Stomach (tissue), 9 donors: Measurements from ENCODE around the gene SUPT4H1. TPM values are rescaled to one million over a fixed set of nuclear protein-coding genes. Genes with fewer than 3 reads are reported as not detected.

Experiments used
- DNase-seq, 2 donors: peaks; one replicate each; pipeline versions ENCODE4 v3.0.0 to v3.0.0-alpha.2; 2013 to 2019
- H3K27ac ChIP-seq, 5 donors: fragments of 200-600 bp in 4 of 5; sonication (generic) in 4 of 5; one replicate each; pipeline ENCODE4 v1.5.1; 2013 to 2019; ENCODE audit warnings: mild to moderate bottlenecking in 1 of 5, moderate library complexity in 1 of 5
- H3K27me3 ChIP-seq, 3 donors: fragments of 200-600 bp; sonication (generic); one replicate each; pipeline ENCODE4 v1.5.1; 2017 to 2019; ENCODE audit warnings: mixed run types in 1 of 3
- H3K36me3 ChIP-seq, 4 donors: fragments of 200-600 bp; sonication (generic); 1 replicate in 3 of 4; 2 replicates in 1 of 4; pipeline ENCODE4 v1.5.1; 2016 to 2019
- H3K4me1 ChIP-seq, 4 donors: fragments of 200-600 bp; sonication (generic); one replicate each; pipeline ENCODE4 v1.5.1; 2016 to 2019
- H3K4me3 ChIP-seq, 4 donors: fragments of 200-600 bp; sonication (generic) in 3 of 4; one replicate each; pipeline ENCODE4 v1.5.1; 2016 to 2019; ENCODE audit warnings: mild to moderate bottlenecking in 1 of 4
- H3K9me3 ChIP-seq, 4 donors: fragments of 200-600 bp; sonication (generic); one replicate each; pipeline ENCODE4 v1.5.1; 2016 to 2019
- CTCF ChIP-seq, 7 experiments: fragments of 450-650 bp in 4 of 7; fragments of 200-600 bp in 3 of 7; sonication (generic) in 3 of 7; IDR thresholded peaks; one replicate each; pipeline ENCODE4 v1.5.1; 2016 to 2019; ENCODE audit warnings: antibody characterized with exemption in 7 of 7, control low read depth in 2 of 7, mild to moderate bottlenecking in 1 of 7
- EP300 ChIP-seq: sonication (generic); formaldehyde crosslinking; IDR thresholded peaks from one replicate; pipeline ENCODE4 v1.6.1; 2017; ENCODE audit warnings: antibody characterized with exemption
- POLR2A ChIP-seq, 4 donors: fragments of 450-650 bp; IDR thresholded peaks; one replicate each; pipeline ENCODE4 v1.6.1; 2016; ENCODE audit warnings: antibody characterized with exemption in 4 of 4, control low read depth in 2 of 4, mild to moderate bottlenecking in 1 of 4, moderate library complexity in 1 of 4
- POLR2AphosphoS5 ChIP-seq, 3 donors: sonication (generic); formaldehyde crosslinking; IDR thresholded peaks; one replicate each; pipeline ENCODE4 v1.6.1; 2016; ENCODE audit warnings: antibody characterized with exemption in 3 of 3
- WGBS, 5 donors: extraction: QIAGEN DNeasy Blood & Tissue Kit in 3 of 5; methylation state at CpG; one replicate each; pipeline versions ENCODE4 v1.1.5 to v1.1.7; 2013 to 2018; 5-methylcytosine and 5-hydroxymethylcytosine counted together
- intact Hi-C: fragments of 100-400 bp; cut with DNase I; formaldehyde crosslinking; loops from one replicate; pipeline ENCODE4 v1.15.1; 2023; ENCODE audit warnings: low total_unique reads
- polyA plus RNA-seq, 3 donors: library from polyadenylated mRNA; stranded (reverse); fragments of 200-250 nt; gene quantifications; one replicate each; pipeline ENCODE4 v1.2.3, GENCODE V29; 2013
- total RNA-seq, 5 donors: library from RNA; depleted of rRNA; stranded (reverse); fragments of >200 nt; gene quantifications; one replicate each; pipeline versions ENCODE4 v1.1.0 to v1.2.3, GENCODE V29; 2014 to 2016
- donor health status: healthy with polysubstance abuse.
- donor health status: Bipolar disorder and iron deficiency.
- donor health status: healthy.

SUPT4H1 gene
- total and polyA plus RNA-seq, 8 donors, result 6.7 to 80.9 (median 43.1) TPM

GRCh38 chr17:58318627-58319172, 33.3 kb downstream of the SUPT4H1 start:
- 76 to 92% (median 84%) methylated on average over 7 of the region's 7 CpGs for WGBS, 5 donors
- Histone ChIP-seq H3K9me3 (no peaks in the 10 kb centered on the region), H3K36me3 (peaks cover 5 to 66% (median 14%) of the 10 kb centered on the region in 4 donors), H3K27ac (no peak overlapping the region), H3K4me3 (no peak overlapping the region), H3K27me3 (no peaks in the 10 kb centered on the region), H3K4me1 (peaks cover under 1 to 12% (median 5%) of the 10 kb centered on the region in 4 donors)
- TF ChIP-seq POLR2AphosphoS5 (IDR thresholded peaks at IDR 0.05) (no peak), EP300 (no peak), CTCF (IDR thresholded peaks at IDR 0.05) (no peak), POLR2A (IDR thresholded peaks at IDR 0.05) (no peak)
- DNase-seq, result no peak
- intact Hi-C loops, result loop anchor here (10.0 kb wide), 1 partner anchor 126 kb away; no protein-coding TSS in a partner anchor

- Histone ChIP-seq H3K36me3 (peaks cover 5 to 66% (median 14%) of the 10 kb centered on the region in 4 donors), H3K4me1 (peaks cover 0 to 8% (median 0%) of the 10 kb centered on the region in 4 donors), H3K27me3 (no peaks in the 10 kb centered on the region), H3K27ac (peak overlapping the region in 1 of 5 donors; percentile 32), H3K4me3 (no peak overlapping the region), H3K9me3 (no peaks in the 10 kb centered on the region)
- 83 to 94% (median 91%) methylated on average over 7 to 9 of the region's 9 CpGs for WGBS, 5 donors
- no peak for DNase-seq
- intact Hi-C loops, result loop anchor here (10.0 kb wide), 1 partner anchor 127 kb away; no protein-coding TSS in a partner anchor
- TF ChIP-seq POLR2A (IDR thresholded peaks at IDR 0.05), result no peak
These were observed 33.9 kb downstream of the SUPT4H1 start for GRCh38 chr17:58318065-58318481.

GRCh38 chr17:58317421-58318064, 34.5 kb downstream of the SUPT4H1 start:
- 19 to 28% (median 25%) methylated on average over 5 of the region's 5 CpGs for WGBS, 5 donors
- no peaks in the 10 kb centered on the region for H3K27me3 ChIP-seq
- H3K4me3 ChIP-seq, result no peak overlapping the region
- intact Hi-C loops, result loop anchor here (10.0 kb wide), 1 partner anchor 127 kb away; no protein-coding TSS in a partner anchor
- no peaks in the 10 kb centered on the region for H3K9me3 ChIP-seq
- peak; percentile 63 to 76 for DNase-seq
- peaks cover 5 to 61% (median 14%) of the 10 kb centered on the region in 4 donors for H3K36me3 ChIP-seq
- peaks cover 0 to 8% (median 0%) of the 10 kb centered on the region in 4 donors for H3K4me1 ChIP-seq
- TF ChIP-seq CTCF (IDR thresholded peaks at IDR 0.05), result peak in 5 of 7 experiments; percentile 44 to 75 (median 64)
- no peak for TF ChIP-seq EP300
- H3K27ac ChIP-seq, result peak overlapping the region in 1 of 5 donors; percentile 32

GRCh38 chr17:58316260-58316960, 35.6 kb downstream of the SUPT4H1 start:
- Histone ChIP-seq H3K27me3 (no peaks in the 10 kb centered on the region), H3K36me3 (peaks cover 0 to 50% (median 8%) of the 10 kb centered on the region in 4 donors), H3K9me3 (no peaks in the 10 kb centered on the region), H3K4me1 (peaks cover 0 to 8% (median 0%) of the 10 kb centered on the region in 4 donors), H3K4me3 (no peak overlapping the region), H3K27ac (no peak overlapping the region)
- 88 to 93% (median 90%) methylated on average over 7 to 8 of the region's 8 CpGs for WGBS, 5 donors
- DNase-seq, result peak in 1 of 2 donors; percentile 19
- TF ChIP-seq EP300 (no peak), CTCF (IDR thresholded peaks at IDR 0.05) (no peak), POLR2AphosphoS5 (IDR thresholded peaks at IDR 0.05) (no peak), POLR2A (IDR thresholded peaks at IDR 0.05) (no peak)
- intact Hi-C loops, result loop anchor here (10.0 kb wide), 1 partner anchor 128 kb away; no protein-coding TSS in a partner anchor
